Kidney (tissue), 14 donors: Measurements from ENCODE around the gene CFAP69. TPM values are rescaled to one million over a fixed set of nuclear protein-coding genes. Genes with fewer than 3 reads are reported as not detected.

Experiments used
- DNase-seq, 5 donors: peaks; one replicate each; pipeline ENCODE4 v3.0.0-alpha.2; 2013 to 2020
- FAIRE-seq: peaks from 2 replicates; lab custom pipeline; 2012; peaks lifted over from hg19 to GRCh38; lab: Jason Lieb, UNC
- H3K27ac ChIP-seq, 2 donors: one replicate each; pipeline ENCODE4 v1.7.0; 2013; ENCODE audit warnings: low read depth in 2 of 2, low read length in 2 of 2, inconsistent platforms in 1 of 2
- H3K27me3 ChIP-seq: one replicate; pipeline ENCODE4 v1.7.1; 2013; ENCODE audit warnings: low read length, inconsistent platforms; ENCODE audit not compliant: control insufficient read depth, insufficient read depth
- H3K36me3 ChIP-seq, 3 donors: one replicate each; pipeline versions ENCODE4 v1.7.0 to v1.7.1; 2013; ENCODE audit warnings: low read length in 3 of 3, control low read depth in 1 of 3, inconsistent platforms in 1 of 3; ENCODE audit not compliant: insufficient read depth in 3 of 3, control insufficient read depth in 2 of 3
- H3K4me1 ChIP-seq, 3 donors: one replicate each; pipeline versions ENCODE4 v1.7.0 to v1.7.1; 2013; ENCODE audit warnings: low read length in 3 of 3, inconsistent platforms in 1 of 3, low read depth in 1 of 3; ENCODE audit not compliant: control insufficient read depth in 2 of 3, insufficient read depth in 2 of 3
- H3K4me3 ChIP-seq, 3 donors: one replicate each; pipeline versions ENCODE4 v1.7.0 to v1.8.1; 2013; ENCODE audit warnings: low read length in 3 of 3, control low read depth in 1 of 3, inconsistent platforms in 1 of 3
- H3K9ac ChIP-seq, 3 donors: one replicate each; pipeline versions ENCODE4 v1.7.0 to v1.7.1; 2013; ENCODE audit warnings: low read length in 3 of 3, control low read depth in 1 of 3, inconsistent platforms in 1 of 3
- H3K9me3 ChIP-seq, 3 donors: one replicate each; pipeline versions ENCODE4 v1.7.0 to v1.7.1; 2013; ENCODE audit warnings: low read length in 3 of 3, control low read depth in 1 of 3, inconsistent platforms in 1 of 3; ENCODE audit not compliant: control insufficient read depth in 2 of 3, insufficient read depth in 1 of 3
- CTCF ChIP-seq: IDR thresholded peaks from 3 replicates; pipeline ENCODE4 v1.5.1; 2012; ENCODE audit warnings: mild to moderate bottlenecking, moderate library complexity, borderline replicate concordance; ENCODE audit not compliant: insufficient read depth; ENCODE audit errors: extremely low read depth
- intact Hi-C: fragments of 100-400 bp; cut with DNase I; formaldehyde crosslinking; loops from one replicate; pipeline ENCODE4 v1.11.1; 2022
- polyA plus RNA-seq: library from polyadenylated mRNA; stranded (reverse); fragments of 350-450 nt; fragmentation: Illumina TruSeq; extraction: RNeasy Lipid Tissue Mini Kit (QIAGEN cat#74804); gene quantifications from one replicate; pipeline ENCODE4 v1.2.3, GENCODE V29; 2014; ENCODE audit warnings: low read depth, low replicate concordance; ENCODE audit not compliant: insufficient read depth
- total RNA-seq: library from RNA; stranded (reverse); fragmentation: NEBNext Ultra II Directional; extraction: Animal tissue kit (Norgen Biotek cat#: 25700); gene quantifications from one replicate; pipeline ENCODE4 v1.2.1, GENCODE V29; 2021
- donor health status: control.
- donor health status: control.
- donor health status: control.
- donor health status: control.
- donor health status: control.
- donor health status: DM: yes; HTN: yes; CAD: no.
- donor health status: Normal renal cell carcinoma (clear cell type).

The CFAP69 gene
- total and polyA plus RNA-seq, 2 donors from 2014 or later, result 9.2 to 13.2 TPM

- H3K4me3 ChIP-seq, result no peak overlapping the region
- no peak overlapping the region for H3K27ac ChIP-seq
- DNase-seq (no peak), FAIRE-seq (no peak)
- intact Hi-C loops, result no loop called here
- peaks cover 0 to 10% (median 0%) of the 10 kb centered on the region in 3 donors for H3K4me1 ChIP-seq
- no peak for TF ChIP-seq CTCF
- no peaks in the 10 kb centered on the region for H3K9me3 ChIP-seq
- H3K27me3 ChIP-seq, result no peaks in the 10 kb centered on the region
- H3K9ac ChIP-seq, result no peak overlapping the region
- H3K36me3 ChIP-seq, result no peaks in the 10 kb centered on the region
Measured at GRCh38 chr7:90207956-90208355, 37.0 kb upstream of the CFAP69 start.

- Histone ChIP-seq H3K4me1 (peaks cover 0 to 14% (median 0%) of the 10 kb centered on the region in 3 donors), H3K27me3 (no peaks in the 10 kb centered on the region), H3K27ac (no peak overlapping the region), H3K36me3 (no peaks in the 10 kb centered on the region), H3K4me3 (no peak overlapping the region), H3K9me3 (no peaks in the 10 kb centered on the region), H3K9ac (no peak overlapping the region)
- FAIRE-seq (no peak), DNase-seq (no peak)
- TF ChIP-seq CTCF, result no peak
- intact Hi-C loops, result no loop called here
Measured at GRCh38 chr7:90209776-90210175, 35.2 kb upstream of the CFAP69 start.

- Histone ChIP-seq H3K4me3 (peak overlapping the region in 2 of 3 donors; percentile 78 to 84), H3K36me3 (no peaks in the 10 kb centered on the region), H3K9ac (peak overlapping the region in 1 of 3 donors; percentile 95), H3K27ac (peak overlapping the region in 1 of 2 donors; percentile 5), H3K9me3 (no peaks in the 10 kb centered on the region), H3K4me1 (peaks cover 0 to 14% (median 0%) of the 10 kb centered on the region in 3 donors), H3K27me3 (no peaks in the 10 kb centered on the region)
- no peak for DNase-seq
- intact Hi-C loops, result no loop called here
- TF ChIP-seq CTCF, result no peak
- FAIRE-seq, result no peak
Measured at GRCh38 chr7:90210475-90210874, 34.5 kb upstream of the CFAP69 start.

GRCh38 chr7:90210981-90211380, 34.0 kb upstream of the CFAP69 start:
- peak in 4 of 5 donors; percentile 31 to 61 (median 46) for DNase-seq
- no peak for FAIRE-seq
- TF ChIP-seq CTCF, result no peak
- H3K4me1 ChIP-seq, result peaks cover 0 to 14% (median 0%) of the 10 kb centered on the region in 3 donors
- intact Hi-C loops, result no loop called here
- H3K36me3 ChIP-seq, result no peaks in the 10 kb centered on the region
- no peaks in the 10 kb centered on the region for H3K27me3 ChIP-seq
- H3K27ac ChIP-seq, result peak overlapping the region; percentile 86 to 88
- H3K4me3 ChIP-seq, result peak overlapping the region; percentile 61 to 84 (median 78)
- H3K9me3 ChIP-seq, result no peaks in the 10 kb centered on the region
- peak overlapping the region; percentile 3 to 95 (median 90) for H3K9ac ChIP-seq
